CD4-positive, alpha-beta T cell treated with Interleukin-1 beta for 1 hour (primary cell): ENCODE data around the gene ATP10D.

ENCODE experiments used
- DNase-seq, 2 donors: peaks; one replicate each; pipeline ENCODE4 v3.0.0-alpha.2; 2020 to 2022

Gene ATP10D

DNA sequence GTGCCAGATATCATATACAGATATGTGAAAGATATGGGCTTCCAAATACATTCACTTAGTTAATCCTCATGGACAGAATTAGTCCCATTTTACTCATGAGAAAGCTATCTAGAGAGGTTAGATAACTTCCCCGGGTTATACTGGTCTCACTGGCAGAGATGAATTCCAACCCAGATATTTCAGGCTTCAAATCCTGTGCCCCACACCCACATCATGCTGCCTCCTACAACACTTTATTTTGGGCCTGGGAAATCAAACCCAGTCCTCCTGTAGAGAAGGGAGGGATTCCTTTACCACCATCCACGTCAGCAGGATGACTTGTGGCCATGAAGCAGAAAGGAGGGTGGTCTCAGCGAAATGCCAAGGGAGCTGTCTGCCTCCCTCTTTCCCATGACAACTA is 113.8 kb downstream of the ATP10D start:
- no peak for DNase-seq

- DNase-seq: no peak
Measured at GRCh38 chr4:47606482-47606881, 121.4 kb downstream of the ATP10D start.

DNA sequence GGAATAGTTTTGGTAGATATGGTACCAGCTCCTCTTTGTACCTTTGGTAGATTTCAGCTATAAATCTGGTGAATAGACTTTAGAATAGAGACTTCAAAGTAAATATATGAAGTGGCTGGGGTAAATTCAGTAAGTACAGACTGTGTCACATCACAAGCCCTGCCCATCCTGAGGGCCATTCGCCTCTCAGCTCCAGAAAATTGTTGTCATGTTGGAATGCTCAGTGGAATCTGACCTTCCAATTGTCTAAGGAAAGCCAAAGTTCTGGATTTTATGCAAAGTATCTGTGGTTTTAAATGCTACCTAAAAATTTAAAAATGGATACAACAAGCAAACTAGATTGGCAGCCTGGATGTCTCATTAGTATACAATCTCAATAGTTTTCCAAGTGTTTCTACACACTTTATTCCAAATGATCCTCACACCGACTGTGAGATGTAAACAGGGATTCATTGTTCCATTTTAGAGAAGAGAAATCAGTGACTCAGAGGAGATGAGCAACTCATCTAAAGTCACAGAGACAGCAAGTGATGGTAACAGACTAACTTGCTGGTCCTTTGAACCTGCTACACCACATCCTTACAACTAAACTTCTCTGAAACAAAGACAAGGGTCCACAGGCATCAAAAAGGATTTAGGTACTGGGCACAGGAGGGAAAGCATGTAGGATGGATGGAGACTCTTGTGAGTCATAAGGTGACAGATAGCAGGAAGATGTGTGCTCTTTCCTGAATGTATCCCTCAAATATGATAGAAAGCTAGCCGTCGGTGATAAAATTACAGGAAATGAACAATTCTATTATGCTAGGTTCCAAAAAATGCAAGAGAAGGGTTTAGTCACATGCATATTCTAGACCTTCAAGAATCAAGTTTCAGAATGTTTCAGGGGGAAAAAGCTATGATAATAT is 127.3 kb downstream of the ATP10D start:
- no peak for DNase-seq

GRCh38 chr4:47615385-47615784 is 130.3 kb downstream of the ATP10D start:
- no peak for DNase-seq

DNA sequence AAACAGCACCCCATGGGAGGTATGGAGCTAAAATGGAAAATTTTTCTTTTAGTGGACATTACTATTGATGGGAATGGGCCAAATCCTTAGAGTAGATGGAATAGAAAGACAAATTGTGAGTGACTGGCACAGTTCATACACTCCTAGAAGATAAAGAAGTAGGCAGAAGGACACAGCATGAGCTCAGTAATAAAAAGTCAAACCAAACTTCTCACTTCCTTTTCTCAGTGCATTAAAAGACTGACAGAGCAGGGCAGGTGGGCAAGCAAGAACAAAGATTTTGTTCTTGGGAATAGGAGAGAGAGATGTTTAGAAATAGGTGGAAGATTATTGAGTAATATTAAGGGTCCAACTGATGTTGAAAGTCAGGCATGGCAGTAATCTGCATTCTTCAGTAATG is 132.5 kb downstream of the ATP10D start:
- DNase-seq: no peak

- no peak for DNase-seq
Measured at GRCh38 chr4:47619691-47620090, 134.6 kb downstream of the ATP10D start.

DNA sequence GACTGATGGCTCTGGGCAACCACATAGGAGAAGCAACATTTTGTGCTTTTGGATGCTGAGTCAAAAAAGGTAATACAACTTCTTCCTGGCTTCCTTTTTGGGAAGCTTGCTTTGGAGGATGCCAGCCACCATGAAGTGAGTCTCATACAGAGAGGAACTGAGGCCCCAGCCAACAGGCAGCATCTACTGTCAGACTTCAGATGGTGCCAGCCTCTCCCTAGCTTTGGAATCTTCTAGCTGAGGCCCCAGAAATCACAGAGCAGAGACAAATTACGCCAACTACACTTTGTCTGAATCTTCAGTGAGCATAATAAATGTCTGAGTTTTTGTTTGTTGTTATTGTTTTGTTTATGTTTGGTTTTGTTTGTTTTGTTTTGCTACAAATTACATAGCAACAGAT is 136.1 kb downstream of the ATP10D start:
- DNase-seq: no peak

GRCh38 chr4:47624031-47624441 is 139.0 kb downstream of the ATP10D start:
- no peak for DNase-seq

GRCh38 chr4:47631161-47631560 is 146.1 kb downstream of the ATP10D start:
- DNase-seq: no peak

DNA sequence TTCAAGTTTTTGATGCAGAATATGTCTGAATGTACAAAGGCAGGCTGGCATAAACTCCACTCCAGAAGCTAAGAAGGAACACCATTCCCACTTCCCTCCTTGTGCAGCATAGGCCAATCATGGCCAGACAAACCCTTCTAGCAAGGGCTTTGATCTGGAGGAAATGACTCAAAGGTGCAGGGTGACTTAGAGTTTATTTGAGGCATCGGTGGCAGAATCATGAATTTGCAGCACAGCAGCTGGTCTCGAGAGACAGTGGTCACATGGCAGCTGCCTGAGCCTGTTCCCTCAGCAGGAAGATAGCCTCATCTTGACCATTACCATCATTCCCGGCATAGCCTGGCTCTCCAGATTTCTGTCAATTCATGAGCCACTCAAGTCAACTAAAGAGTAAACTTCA is 154.5 kb downstream of the ATP10D start:
- DNase-seq: no peak

- no peak for DNase-seq
Measured at GRCh38 chr4:47640911-47641310, 155.8 kb downstream of the ATP10D start.

DNA sequence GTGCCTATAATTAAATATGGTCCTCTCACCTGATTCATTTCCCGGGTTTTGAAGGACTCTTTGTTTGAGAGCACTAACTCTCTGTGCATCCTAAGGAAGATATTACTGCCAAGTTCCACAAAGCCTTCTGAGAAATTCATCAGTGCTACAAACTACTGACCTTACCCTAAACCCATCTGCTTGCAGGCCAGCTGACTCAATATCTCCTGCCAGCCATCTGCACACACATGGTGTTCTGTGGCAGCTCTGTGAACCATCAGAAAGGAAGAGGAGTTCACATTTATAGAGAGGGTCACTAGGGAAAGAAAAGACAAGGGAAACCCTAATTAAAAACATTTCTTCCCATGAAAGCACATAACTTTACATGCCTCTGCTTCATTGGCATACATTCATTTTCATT is 156.7 kb downstream of the ATP10D start:
- DNase-seq: no peak

- no peak for DNase-seq
Measured at GRCh38 chr4:47642191-47642830, 157.2 kb downstream of the ATP10D start.
